IMR-90 (cell line): ENCODE results near the gene ZNF607. TPM values are rescaled to one million over a fixed set of nuclear protein-coding genes. Genes with fewer than 3 reads are reported as not detected.

Experiments
- ATAC-seq: fragments of 200-7000 bp; cut with Tn5 transposase; 2 replicates; pipeline ENCODE4 v1.9.1; 2020; ENCODE audit warnings: low read depth, mild to moderate bottlenecking, moderate library complexity
- BruUV-seq: library from RNA; stranded (reverse); fragments of 400-500 nt; replicated peaks from 2 replicates; lab custom pipeline; 2021; lab: Mats Ljungman, UMichigan
- CTCF ChIA-PET: fragments of 300-600 bp; formaldehyde crosslinking; extraction: SDS; loops from one replicate; lab custom pipeline; 2021; ENCODE audit warnings: antibody characterized with exemption; lab: Yijun Ruan, JAX
- POLR2A ChIA-PET: fragments of 300-600 bp; sonication (Branson Sonifier 250); formaldehyde crosslinking; loops from one replicate; lab custom pipeline; 2022; ENCODE audit warnings: antibody characterized with exemption; ENCODE audit not compliant: unreplicated experiment; lab: Charles Lee
- DNase-seq: peaks from one replicate; pipeline ENCODE4 v3.0.0; 2013
- H2AFZ ChIP-seq: replicated peaks from 2 replicates; pipeline ENCODE3; 2013; ENCODE audit warnings: low read length, mild to moderate bottlenecking; ENCODE audit not compliant: poor library complexity
- H2AK5ac ChIP-seq: 2 replicates; pipeline ENCODE4 v1.6.1; 2013; ENCODE audit warnings: low read depth, low read length, inconsistent platforms
- H2AK9ac ChIP-seq: replicated peaks from 2 replicates; pipeline ENCODE3; 2013; ENCODE audit warnings: mild to moderate bottlenecking, low read depth, low read length, moderate library complexity; ENCODE audit not compliant: poor library complexity
- H2BK120ac ChIP-seq: 2 replicates; pipeline ENCODE4 v1.6.1; 2013; ENCODE audit warnings: low read depth, low read length, inconsistent platforms
- H2BK15ac ChIP-seq: 3 replicates; pipeline ENCODE4 v1.6.1; 2013; ENCODE audit warnings: low read depth, low read length, inconsistent platforms
- H2BK20ac ChIP-seq: 2 replicates; pipeline ENCODE4 v1.6.1; 2013; ENCODE audit warnings: low read depth, mild to moderate bottlenecking, inconsistent platforms, low read length, moderate library complexity
- H2BK5ac ChIP-seq: 2 replicates; pipeline ENCODE4 v1.6.1; 2013; ENCODE audit warnings: mild to moderate bottlenecking, low read depth, low read length, inconsistent platforms; ENCODE audit not compliant: poor library complexity, severe bottlenecking
- H3K14ac ChIP-seq: replicated peaks from 2 replicates; pipeline ENCODE4 v1.6.1; 2013; ENCODE audit warnings: low read depth, low read length, inconsistent platforms
- H3K18ac ChIP-seq: 2 replicates; pipeline ENCODE4 v1.6.1; 2013; ENCODE audit warnings: low read depth, low read length, control low read depth
- H3K23ac ChIP-seq: 2 replicates; pipeline ENCODE4 v1.6.1; 2013; ENCODE audit warnings: low read depth, low read length, inconsistent platforms
- H3K27ac ChIP-seq: 2 replicates; pipeline ENCODE4 v1.5.1; 2013; ENCODE audit warnings: mild to moderate bottlenecking, control low read depth, low read length; ENCODE audit not compliant: insufficient read depth
- H3K27me3 ChIP-seq: 2 replicates; pipeline ENCODE4 v1.6.1; 2013; ENCODE audit warnings: low read length; ENCODE audit not compliant: control insufficient read depth, insufficient read depth
- H3K36me3 ChIP-seq: 2 replicates; pipeline ENCODE4 v1.6.1; 2013; ENCODE audit warnings: low read length, mixed read lengths; ENCODE audit not compliant: control insufficient read depth, insufficient read depth
- H3K4ac ChIP-seq: 2 replicates; pipeline ENCODE4 v1.6.1; 2013; ENCODE audit warnings: low read depth, low read length, inconsistent platforms
- H3K4me1 ChIP-seq: 2 replicates; pipeline ENCODE4 v1.6.1; 2013; ENCODE audit warnings: low read length, mixed read lengths; ENCODE audit not compliant: control insufficient read depth, insufficient read depth
- H3K4me2 ChIP-seq: 2 replicates; pipeline ENCODE4 v1.6.1; 2013; ENCODE audit warnings: low read depth, mild to moderate bottlenecking, control low read depth, low read length, moderate library complexity
- H3K4me3 ChIP-seq: 2 replicates; pipeline ENCODE4 v1.5.1; 2013; ENCODE audit warnings: low read depth, mild to moderate bottlenecking, control low read depth, low read length, moderate library complexity; ENCODE audit not compliant: insufficient read depth
- H3K56ac ChIP-seq: 2 replicates; pipeline ENCODE4 v1.6.1; 2013; ENCODE audit warnings: low read length, inconsistent platforms; ENCODE audit not compliant: insufficient read depth; ENCODE audit errors: extremely low read depth
- H3K79me1 ChIP-seq, 2 experiments: 2 replicates each; pipeline ENCODE4 v1.6.1; 2013; ENCODE audit warnings: low read length in 2 of 2, inconsistent platforms in 1 of 2, low read depth in 1 of 2
- H3K9ac ChIP-seq: 2 replicates; pipeline ENCODE4 v1.6.1; 2013; ENCODE audit warnings: low read depth, low read length, control low read depth
- H3K9me1 ChIP-seq: 2 replicates; pipeline ENCODE4 v1.6.1; 2013; ENCODE audit warnings: low read length, inconsistent platforms; ENCODE audit not compliant: insufficient read depth
- H3K9me3 ChIP-seq: 2 replicates; pipeline ENCODE4 v1.6.1; 2013; ENCODE audit warnings: low read length; ENCODE audit not compliant: control insufficient read depth, insufficient read depth
- H4K20me1 ChIP-seq: 2 replicates; pipeline ENCODE4 v1.6.1; 2013; ENCODE audit warnings: low read length, inconsistent platforms; ENCODE audit not compliant: insufficient read depth
- H4K5ac ChIP-seq: 2 replicates; pipeline ENCODE4 v1.6.1; 2013; ENCODE audit warnings: mild to moderate bottlenecking, low read depth, low read length, control low read depth
- H4K8ac ChIP-seq, 2 experiments: 2 replicates each; pipeline ENCODE4 v1.6.1; 2013; ENCODE audit warnings: low read depth in 2 of 2, low read length in 2 of 2, control low read depth in 1 of 2, inconsistent platforms in 1 of 2
- H4K91ac ChIP-seq: 2 replicates; pipeline ENCODE4 v1.6.1; 2013; ENCODE audit warnings: low read depth, low read length, inconsistent platforms; ENCODE audit not compliant: insufficient read depth
- BHLHE40 ChIP-seq: fragments of 150-350 bp; IDR thresholded peaks from 2 replicates; pipeline ENCODE4 v1.6.1; 2016; ENCODE audit warnings: mild to moderate bottlenecking, low read depth, low read length
- CEBPB ChIP-seq: IDR thresholded peaks from 2 replicates; pipeline ENCODE4 v1.6.1; 2012; ENCODE audit warnings: low read depth, low read length, improper control_type of control experiment
- CHD1 ChIP-seq: IDR thresholded peaks from 2 replicates; pipeline ENCODE4 v1.6.1; 2012; ENCODE audit warnings: low read depth, low read length, improper control_type of control experiment
- CTCF ChIP-seq: conservative IDR thresholded peaks from 2 replicates; pipeline ENCODE4 v1.5.1; 2012; ENCODE audit warnings: mild to moderate bottlenecking, low read depth, low read length, improper control_type of control experiment
- ELK1 ChIP-seq: fragments of 150-350 bp; IDR thresholded peaks from 2 replicates; pipeline ENCODE4 v1.6.1; 2016; ENCODE audit warnings: low read depth, mild to moderate bottlenecking, low read length, moderate library complexity, borderline replicate concordance
- FOS ChIP-seq: fragments of 150-350 bp; IDR thresholded peaks from 2 replicates; pipeline ENCODE4 v1.6.1; 2016; ENCODE audit warnings: low read depth, low read length
- MAFK ChIP-seq: IDR thresholded peaks from 2 replicates; pipeline ENCODE4 v1.6.1; 2012; ENCODE audit warnings: low read depth, low read length, improper control_type of control experiment
- MXI1 ChIP-seq: IDR thresholded peaks from 2 replicates; pipeline ENCODE4 v1.6.1; 2012; ENCODE audit warnings: low read depth, mild to moderate bottlenecking, low read length, moderate library complexity, borderline replicate concordance
- POLR2A ChIP-seq: IDR thresholded peaks from 2 replicates; pipeline ENCODE4 v1.6.1; 2012; ENCODE audit warnings: mild to moderate bottlenecking, low read depth, low read length
- RAD21 ChIP-seq: IDR thresholded peaks from 2 replicates; pipeline ENCODE4 v1.6.1; 2012; ENCODE audit warnings: low read length, improper control_type of control experiment
- SMC3 ChIP-seq: fragments of 150-350 bp; IDR thresholded peaks from 2 replicates; pipeline ENCODE4 v1.6.1; 2016; ENCODE audit warnings: low read depth, mild to moderate bottlenecking, antibody characterized with exemption, low read length, moderate library complexity
- USF2 ChIP-seq: fragments of 150-350 bp; IDR thresholded peaks from 2 replicates; pipeline ENCODE4 v1.6.1; 2017; ENCODE audit warnings: mild to moderate bottlenecking, antibody characterized with exemption, low read length, low read depth
- WGBS, 2 experiments: methylation state at CpG; one replicate each; pipeline versions ENCODE4 v1.1.5 to v1.1.7; 2013; ENCODE audit warnings: missing lambda C conversion rate in 2 of 2; ENCODE audit not compliant: insufficient read length in 1 of 2; ENCODE audit errors: extremely low coverage in 2 of 2; 5-methylcytosine and 5-hydroxymethylcytosine counted together
- dilution Hi-C: fragments of 300-500 bp; cut with HindIII; formaldehyde crosslinking; loops from one replicate; pipeline ENCODE4 v1.14.3; 2018; ENCODE audit warnings: low sequenced_read_pairs; ENCODE audit not compliant: unreplicated experiment
- in situ Hi-C: fragments of 300-500 bp; cut with MboI; formaldehyde crosslinking; loops from 3 replicates; pipeline ENCODE4 v1.14.3; 2019; ENCODE audit warnings: low sequenced_read_pairs, inconsistent platforms, mixed read lengths
- intact Hi-C: fragments of 100-400 bp; cut with micrococcal nuclease; formaldehyde crosslinking; loops from 2 replicates; pipeline ENCODE4 v1.10.0; 2022
- polyA plus RNA-seq, 3 experiments: library from polyadenylated mRNA; depleted of rRNA; stranded (reverse); fragments of >200 nt; gene quantifications; 2 replicates each; pipeline ENCODE4 v1.2.3, GENCODE V29; 2012; ENCODE audit warnings: low replicate concordance in 1 of 3
- total RNA-seq: library from RNA; depleted of rRNA; stranded (reverse); fragments of >200 nt; gene quantifications from 2 replicates; pipeline ENCODE4 v1.2.3, GENCODE V29; 2012

The ZNF607 gene
- total and polyA plus RNA-seq, 2 of the 4 experiments (the other 2 are of a cell fraction) = 1.2 to 2.7 TPM

DNA sequence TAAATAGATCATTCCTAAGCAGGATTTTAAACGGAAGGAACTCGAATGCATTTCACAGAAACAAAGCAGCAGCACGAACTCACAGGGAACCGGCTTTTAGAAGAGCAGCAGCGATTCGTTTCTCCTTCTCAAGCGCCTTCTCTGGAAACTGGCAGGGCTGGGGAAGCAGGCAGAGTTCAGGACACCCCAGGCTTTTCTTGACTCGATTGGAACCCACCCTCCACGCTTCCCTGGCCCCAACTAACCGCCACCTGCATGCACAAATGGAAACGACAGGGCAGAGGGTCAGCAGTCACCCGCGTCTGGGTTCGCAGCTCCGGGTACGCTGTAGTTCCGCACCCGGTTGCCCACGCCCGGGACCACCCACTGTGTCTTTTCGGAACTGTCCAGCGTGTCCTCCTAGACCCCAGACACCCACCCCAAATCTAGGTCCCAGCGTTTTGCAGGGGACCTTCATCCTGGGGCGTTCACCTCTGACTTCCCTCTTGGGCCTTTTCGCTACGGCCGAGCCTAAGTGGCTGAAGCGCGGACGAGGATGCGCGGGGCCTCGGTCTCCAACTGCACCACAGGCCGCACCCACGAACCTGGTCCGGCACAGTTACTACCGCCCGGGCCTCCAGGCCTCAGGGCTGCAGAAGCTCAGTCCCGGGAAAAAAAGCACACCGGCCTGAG is 64.8 kb downstream of the ZNF607 start:
- Histone ChIP-seq H2AFZ (peak overlapping the region; percentile 98), H3K9ac (peak overlapping the region; percentile 75), H3K9me3 (peaks cover 3% of the 10 kb centered on the region; the same call in 1 of the 2 replicates), H3K56ac (peak overlapping the region; percentile 85; the same call in 1 of the 2 replicates), H3K4me2 (peak overlapping the region; percentile 68), H2AK5ac (peak overlapping the region; percentile 44; the same call in 1 of the 2 replicates), H3K27ac (peak overlapping the region; percentile 62), H3K27me3 (no peaks in the 10 kb centered on the region), H3K79me1 (peaks cover 0 to 20% of the 10 kb centered on the region in 2 experiments; a peak in 2 of 4 replicates), H3K36me3 (peaks cover 2% of the 10 kb centered on the region; the same call in 1 of the 2 replicates), H4K8ac (peak overlapping the region; percentile 84 to 88), H2BK20ac (no peak overlapping the region), H3K14ac (peak overlapping the region; percentile 90), H4K20me1 (no peaks in the 10 kb centered on the region), H4K91ac (peak overlapping the region; percentile 52), H2BK15ac (no peak overlapping the region), H3K4ac (peak overlapping the region; percentile 87), H3K4me1 (no peaks in the 10 kb centered on the region), H3K9me1 (no peaks in the 10 kb centered on the region), H3K18ac (no peak overlapping the region), H2BK120ac (peak overlapping the region; percentile 55), H4K5ac (peak overlapping the region; percentile 20; the same call in 1 of the 2 replicates), H2BK5ac (peak overlapping the region; percentile 44), H2AK9ac (peak overlapping the region; percentile 96), H3K23ac (peak overlapping the region; percentile 92), H3K4me3 (peak overlapping the region; percentile 89)
- TF ChIP-seq FOS (no peak), CHD1 (no peak), ELK1 (no peak), CEBPB (no peak), MAFK (no peak), CTCF (no peak), RAD21 (no peak), MXI1 (no peak), USF2 (no peak), BHLHE40 (no peak), SMC3 (no peak), POLR2A (no peak)
- ATAC-seq (peak; percentile 59), DNase-seq (peak; percentile 26)
- no TSS peak for BruUV-seq
- whole genome bisulfite sequencing, 2 experiments = 2% methylated on average over 25 of the region's 40 CpGs; no CpG with 5 or more reads in 1 of the 2 experiments
- CTCF ChIA-PET = no interaction called here
- dilution Hi-C loops = no loop called here
- in situ Hi-C loops = no loop called here
- intact Hi-C loops = loop anchor here (2.0 to 5.0 kb wide), 3 partner anchors 38 to 187 kb away; partner anchors contain the start of genes ZNF569, ZNF570 and ZNF573
- POLR2A ChIA-PET = no interaction called here
